Cardiac muscle cell (in vitro differentiated cells and primary cell): Measurements from ENCODE around the gene CDK5RAP2. TPM values are rescaled to one million over a fixed set of nuclear protein-coding genes. Genes with fewer than 3 reads are reported as not detected.

Experiments used
- DNase-seq, 2 donors: peaks; one replicate each; pipeline versions ENCODE4 v3.0.0 to v3.0.0-alpha.2; 2010 to 2017; ENCODE audit warnings: low read depth in 1 of 2, low spot score in 1 of 2
- H3K27ac ChIP-seq: fragments of 200-600 bp; sonication (generic); 2 replicates; pipeline ENCODE4 v1.5.1; 2016
- H3K27me3 ChIP-seq: fragments of 200-600 bp; sonication (generic); 2 replicates; pipeline ENCODE4 v1.6.0; 2016; ENCODE audit warnings: control low read depth
- H3K36me3 ChIP-seq: fragments of 200-600 bp; sonication (generic); 2 replicates; pipeline ENCODE4 v1.5.1; 2016; ENCODE audit warnings: control low read depth
- H3K4me1 ChIP-seq: fragments of 200-600 bp; sonication (generic); 2 replicates; pipeline ENCODE4 v1.8.1; 2017; ENCODE audit warnings: low read depth, mild to moderate bottlenecking, mixed run types
- H3K4me3 ChIP-seq: fragments of 200-600 bp; sonication (generic); 2 replicates; pipeline ENCODE4 v1.5.1; 2016; ENCODE audit warnings: mild to moderate bottlenecking
- H3K9me3 ChIP-seq: fragments of 200-600 bp; sonication (generic); 2 replicates; pipeline ENCODE4 v1.5.1; 2017; ENCODE audit warnings: low read depth, mild to moderate bottlenecking, control low read depth
- polyA plus RNA-seq: library from polyadenylated mRNA; unstranded; fragments of >200 nt; fragmentation: Nextera tagmentation; extraction: Ambion mirVana; gene quantifications from 2 replicates; pipeline ENCODE4 v1.2.1, GENCODE V29; 2016
- total RNA-seq: library from RNA; depleted of rRNA; stranded (reverse); fragments of >200 nt; gene quantifications from 2 replicates; pipeline ENCODE4 v1.2.3, GENCODE V29; 2016
- TF ChIP-seq, protein P1 (sequence below): IDR thresholded peaks from 2 replicates; pipeline ENCODE4 v1.5.1; 2012; ENCODE audit warnings: low read depth, mild to moderate bottlenecking, low read length

The CDK5RAP2 gene
- total and polyA plus RNA-seq, 2 experiments from 2014 or later = 33.5 to 60.4 TPM

DNA sequence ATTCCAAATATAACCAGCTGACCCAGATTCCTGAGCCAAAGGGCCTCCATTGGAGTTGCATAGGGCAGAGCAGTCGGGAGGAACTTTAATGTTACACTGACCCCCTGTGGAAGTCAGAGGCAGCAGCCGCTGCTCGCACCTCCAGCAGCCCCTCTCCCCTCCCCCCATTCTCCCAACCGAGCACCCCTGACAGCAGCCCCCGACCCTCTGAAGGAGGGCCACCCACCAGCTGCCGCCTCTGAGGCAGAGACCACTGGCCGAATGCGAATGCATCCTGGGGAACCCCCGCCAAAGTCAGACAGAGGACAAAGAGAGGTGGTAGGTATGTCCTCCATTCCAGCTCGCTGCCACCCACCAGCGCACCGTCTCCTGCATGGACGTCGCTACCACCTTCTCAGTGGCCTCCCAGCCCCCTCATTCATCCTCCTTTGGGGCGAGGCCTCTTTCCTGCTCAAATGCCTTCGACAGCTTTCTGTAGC is 231.0 kb downstream of the CDK5RAP2 start:
- Histone ChIP-seq H3K4me1 (no peaks in the 10 kb centered on the region), H3K4me3 (no peak overlapping the region), H3K27ac (no peak overlapping the region), H3K27me3 (no peaks in the 10 kb centered on the region), H3K36me3 (no peaks in the 10 kb centered on the region), H3K9me3 (no peaks in the 10 kb centered on the region)
- peak; percentile 73 to 79 for DNase-seq
- TF ChIP-seq, protein P1, sequence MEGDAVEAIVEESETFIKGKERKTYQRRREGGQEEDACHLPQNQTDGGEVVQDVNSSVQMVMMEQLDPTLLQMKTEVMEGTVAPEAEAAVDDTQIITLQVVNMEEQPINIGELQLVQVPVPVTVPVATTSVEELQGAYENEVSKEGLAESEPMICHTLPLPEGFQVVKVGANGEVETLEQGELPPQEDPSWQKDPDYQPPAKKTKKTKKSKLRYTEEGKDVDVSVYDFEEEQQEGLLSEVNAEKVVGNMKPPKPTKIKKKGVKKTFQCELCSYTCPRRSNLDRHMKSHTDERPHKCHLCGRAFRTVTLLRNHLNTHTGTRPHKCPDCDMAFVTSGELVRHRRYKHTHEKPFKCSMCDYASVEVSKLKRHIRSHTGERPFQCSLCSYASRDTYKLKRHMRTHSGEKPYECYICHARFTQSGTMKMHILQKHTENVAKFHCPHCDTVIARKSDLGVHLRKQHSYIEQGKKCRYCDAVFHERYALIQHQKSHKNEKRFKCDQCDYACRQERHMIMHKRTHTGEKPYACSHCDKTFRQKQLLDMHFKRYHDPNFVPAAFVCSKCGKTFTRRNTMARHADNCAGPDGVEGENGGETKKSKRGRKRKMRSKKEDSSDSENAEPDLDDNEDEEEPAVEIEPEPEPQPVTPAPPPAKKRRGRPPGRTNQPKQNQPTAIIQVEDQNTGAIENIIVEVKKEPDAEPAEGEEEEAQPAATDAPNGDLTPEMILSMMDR = peak; percentile 72

DNA sequence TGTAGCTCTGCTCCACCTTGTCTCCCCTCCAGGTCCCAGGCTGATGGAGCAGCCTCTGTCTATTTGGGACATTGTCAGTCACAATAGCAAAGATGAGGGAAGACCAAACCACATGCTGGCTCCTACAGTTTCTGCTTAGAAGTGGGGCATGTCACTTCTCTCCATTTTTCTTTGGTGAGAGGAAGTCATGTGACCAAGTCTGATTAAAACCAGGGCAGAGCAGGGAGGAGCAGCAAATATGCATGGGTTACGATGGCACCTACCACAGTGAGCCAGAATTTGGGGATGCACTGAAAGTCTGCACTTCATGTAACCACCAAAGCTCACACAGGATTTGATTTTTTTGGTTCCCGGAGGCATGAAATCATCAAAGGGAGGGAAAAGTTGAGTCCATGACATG is 234.6 kb downstream of the CDK5RAP2 start:
- TF ChIP-seq, protein P1 = no peak
- no peak for DNase-seq

DNA sequence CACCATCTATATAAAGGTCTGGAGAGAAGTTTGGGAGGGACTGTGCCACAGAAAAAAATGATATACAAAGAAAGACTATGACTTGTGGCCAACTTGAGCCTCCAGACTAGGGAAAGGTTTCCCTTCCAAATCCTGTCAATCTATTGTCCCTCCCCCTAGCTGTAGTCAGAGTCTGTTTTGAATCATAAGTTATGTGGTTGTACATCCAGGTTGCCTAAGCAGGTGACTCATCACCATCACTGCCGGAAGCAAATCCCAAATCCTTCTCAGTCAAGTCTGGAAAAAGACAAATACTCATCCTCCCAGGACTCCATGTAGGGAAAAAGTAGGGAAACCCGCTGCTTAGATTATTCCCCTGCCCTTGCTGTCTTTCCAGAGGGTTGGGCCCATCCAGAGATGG is 235.7 kb downstream of the CDK5RAP2 start:
- DNase-seq = peak in 1 of 2 donors; percentile 80
- H3K9me3 ChIP-seq = no peaks in the 10 kb centered on the region
- H3K27ac ChIP-seq = no peak overlapping the region
- H3K27me3 ChIP-seq = no peaks in the 10 kb centered on the region
- no peak overlapping the region for H3K4me3 ChIP-seq
- TF ChIP-seq, protein P1 = no peak
- H3K36me3 ChIP-seq = no peaks in the 10 kb centered on the region
- H3K4me1 ChIP-seq = no peaks in the 10 kb centered on the region

More for the DNA sequence above, 234.6 kb downstream of the CDK5RAP2 start:
- no peaks in the 10 kb centered on the region for H3K36me3 ChIP-seq
- no peak overlapping the region for H3K27ac ChIP-seq
- H3K4me1 ChIP-seq = no peaks in the 10 kb centered on the region
- no peaks in the 10 kb centered on the region for H3K9me3 ChIP-seq
- H3K27me3 ChIP-seq = no peaks in the 10 kb centered on the region
- no peak overlapping the region for H3K4me3 ChIP-seq

DNA sequence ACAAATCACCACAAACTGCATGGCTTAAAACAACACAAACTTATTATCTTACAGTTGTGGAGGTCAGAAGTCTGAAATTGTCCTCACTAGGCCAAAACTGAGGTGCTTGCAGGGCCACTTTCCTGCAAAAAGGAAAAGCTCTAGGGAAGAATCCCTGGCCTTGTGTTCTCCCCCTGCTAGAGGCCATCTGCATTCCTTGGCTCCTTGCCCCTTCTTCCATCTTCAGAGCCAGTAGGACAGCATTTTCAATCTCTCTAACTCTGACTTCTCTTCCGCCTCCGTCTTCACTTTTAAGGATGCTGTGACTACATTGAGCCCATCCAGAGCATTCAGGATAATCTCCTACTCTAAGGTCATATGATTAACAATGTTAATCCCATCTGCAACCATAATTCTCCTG is 236.6 kb downstream of the CDK5RAP2 start:
- TF ChIP-seq, protein P1 = no peak
- H3K36me3 ChIP-seq = no peaks in the 10 kb centered on the region
- no peaks in the 10 kb centered on the region for H3K27me3 ChIP-seq
- no peak for DNase-seq
- H3K4me3 ChIP-seq = no peak overlapping the region
- H3K27ac ChIP-seq = no peak overlapping the region
- no peaks in the 10 kb centered on the region for H3K9me3 ChIP-seq
- H3K4me1 ChIP-seq = no peaks in the 10 kb centered on the region

Other genes starting within 250 kb of the CDK5RAP2 start
- 1.4 and 1.8 TPM in 2 replicates for gene MEGF9, start 134.3 kb upstream of the CDK5RAP2 start, total RNA-seq
- gene MEGF9, start 134.3 kb upstream of the CDK5RAP2 start, polyA plus RNA-seq = 0.60 and 1.7 TPM in 2 replicates
- gene FBXW2, start 213.2 kb upstream of the CDK5RAP2 start, total RNA-seq = 32.9 and 45.5 TPM in 2 replicates
- gene FBXW2, start 213.2 kb upstream of the CDK5RAP2 start, polyA plus RNA-seq = 36.5 and 38.3 TPM in 2 replicates